GM19193 (cell line): Measurements from ENCODE around the gene FLNA.

Experiments used
- POLR2A ChIP-seq: IDR thresholded peaks from 4 replicates; pipeline ENCODE4 v1.6.1; 2011; ENCODE audit not compliant: insufficient read depth, insufficient read length; ENCODE audit errors: extremely low read depth

The FLNA gene

DNA sequence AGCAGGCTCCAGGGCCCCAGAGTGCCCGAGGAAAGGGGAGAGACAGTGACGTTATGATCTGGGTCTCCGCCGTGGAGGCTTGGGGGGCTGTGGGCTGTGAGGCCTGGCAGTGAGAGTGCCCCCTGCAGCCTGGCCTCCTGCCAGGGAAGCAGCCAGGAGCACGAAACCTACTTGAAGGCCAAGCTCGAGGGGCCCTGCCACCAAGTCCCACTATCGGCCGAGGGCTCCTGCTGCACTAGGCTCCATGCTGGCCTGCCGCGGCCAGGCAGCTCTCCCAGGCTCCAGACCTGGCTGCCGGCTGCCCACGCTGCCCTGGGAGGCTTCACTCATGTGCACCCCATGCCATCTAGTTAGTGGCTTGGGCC, 18.7 kb downstream of the FLNA start:
- no peak for TF ChIP-seq POLR2A

DNA sequence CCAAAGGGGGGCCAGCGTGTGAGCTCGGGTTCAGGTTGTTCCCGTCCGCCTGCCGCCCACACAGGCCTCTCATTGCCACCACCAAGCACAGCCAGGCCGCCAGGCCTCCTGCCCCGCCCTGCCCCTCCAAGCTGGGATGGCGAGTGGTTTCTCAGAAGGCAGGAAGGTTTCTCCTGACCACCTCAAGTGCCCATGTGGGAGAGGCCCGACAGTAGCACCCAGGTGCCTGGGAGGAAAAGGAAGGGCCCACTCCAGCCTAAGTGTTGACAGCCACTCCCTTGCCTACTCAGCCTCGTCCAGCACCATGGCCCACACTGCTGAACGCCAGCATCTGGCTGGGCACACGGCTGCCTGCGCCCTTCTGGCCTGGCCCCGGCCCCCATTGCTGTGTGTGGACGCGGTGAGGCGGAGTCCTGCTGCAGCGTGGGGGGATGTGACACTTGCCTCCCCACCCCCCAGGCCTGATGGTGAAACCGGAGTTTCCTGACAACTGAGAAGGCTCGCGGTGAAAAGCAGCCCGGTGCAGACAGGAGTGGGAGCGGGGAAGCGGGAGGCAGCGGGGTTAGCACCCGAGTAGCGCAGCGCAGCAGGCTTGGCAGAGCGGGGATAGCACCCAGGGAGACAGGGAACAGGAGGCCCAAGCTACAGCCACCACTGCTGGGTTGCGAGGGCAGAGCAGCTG, 19.2 kb downstream of the FLNA start:
- TF ChIP-seq POLR2A = no peak

GRCh38 chrX:154354516-154354915, 19.9 kb downstream of the FLNA start:
- no peak for TF ChIP-seq POLR2A

DNA sequence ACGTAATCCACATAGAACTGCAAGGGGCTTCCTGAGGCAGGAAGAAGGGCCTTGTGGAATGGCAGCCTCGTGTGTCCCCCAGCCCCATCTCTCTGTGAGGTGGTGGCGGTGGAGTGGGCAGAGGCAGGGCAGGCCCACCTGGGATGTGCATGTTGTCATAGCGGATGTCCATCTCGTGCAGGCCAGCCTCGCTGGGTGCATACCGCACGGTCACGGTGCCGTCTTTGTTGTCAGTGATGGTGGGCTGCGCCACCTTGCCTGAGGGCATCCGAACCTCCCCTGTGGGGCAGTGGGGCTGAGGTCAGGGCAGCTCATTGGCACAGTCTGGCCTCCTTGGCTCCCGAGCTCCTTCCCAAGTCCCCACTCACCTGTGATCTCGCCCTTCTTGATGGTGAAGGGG, 20.4 kb downstream of the FLNA start:
- TF ChIP-seq POLR2A = no peak

- TF ChIP-seq POLR2A = no peak
Observed at GRCh38 chrX:154353172-154353843, 21.1 kb downstream of the FLNA start.

DNA sequence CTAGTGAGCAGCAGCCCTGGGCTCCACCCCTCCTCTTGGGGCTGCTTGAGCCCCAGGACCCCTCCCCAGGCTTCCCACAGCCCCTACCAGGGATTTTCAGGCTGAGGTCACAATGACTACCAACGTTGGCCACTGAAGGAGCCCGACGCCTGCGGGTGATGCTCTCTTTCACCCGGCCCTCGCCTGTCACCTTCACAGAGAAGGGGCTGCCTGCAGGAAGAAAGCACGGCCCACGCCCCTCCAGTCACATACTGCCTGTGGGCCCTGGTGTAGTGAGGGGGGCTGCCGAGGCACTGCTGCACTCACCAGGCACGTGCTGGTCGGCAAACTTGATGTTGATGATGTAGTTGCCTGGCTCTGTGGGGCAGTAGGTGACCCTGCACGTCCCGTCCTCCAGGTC, 22.0 kb downstream of the FLNA start:
- TF ChIP-seq POLR2A = no peak

GRCh38 chrX:154352012-154352401, 22.4 kb downstream of the FLNA start:
- no peak for TF ChIP-seq POLR2A

DNA sequence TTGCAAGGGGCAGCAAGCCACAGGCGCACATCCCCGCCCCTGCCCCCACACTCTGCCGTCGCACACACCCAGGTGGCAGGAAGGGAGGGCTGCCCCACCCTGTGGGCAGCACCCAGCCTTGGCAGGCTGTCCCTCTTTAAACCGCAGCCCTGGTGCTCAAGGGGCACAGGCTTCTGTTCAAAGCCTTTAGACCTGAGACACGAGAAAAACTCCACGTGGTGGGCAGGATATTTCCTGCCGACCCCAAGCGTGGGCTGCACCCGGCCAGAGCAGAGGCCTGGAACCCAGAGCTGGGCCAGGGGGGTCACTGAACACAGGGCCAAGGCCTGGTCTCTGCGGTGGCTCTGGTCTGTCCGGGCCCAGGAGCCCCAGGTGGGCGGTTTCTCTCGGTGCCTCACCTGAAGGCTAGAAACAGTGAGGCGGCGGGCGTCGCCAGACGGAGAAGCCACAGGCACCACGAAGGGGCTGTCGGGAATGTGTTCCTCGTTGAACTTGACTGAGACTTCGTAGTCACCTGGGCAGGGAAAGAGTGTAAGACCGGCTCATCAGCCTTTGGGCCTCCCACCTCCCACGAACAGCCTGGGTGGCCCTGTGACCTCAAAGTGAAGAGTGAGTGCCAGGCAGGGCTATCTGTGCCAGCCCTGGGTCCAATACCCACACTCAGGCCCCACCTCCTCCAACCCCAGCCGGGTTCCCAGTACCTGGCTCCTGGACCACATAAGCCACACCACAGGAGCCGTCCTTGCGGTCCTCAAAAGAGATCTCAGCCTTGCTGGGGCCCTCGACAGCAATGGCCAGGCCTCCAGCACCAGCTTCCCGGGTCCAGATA, 23.0 kb downstream of the FLNA start:
- TF ChIP-seq POLR2A = no peak

GRCh38 chrX:154350429-154351182, 23.8 kb downstream of the FLNA start:
- no peak for TF ChIP-seq POLR2A

DNA sequence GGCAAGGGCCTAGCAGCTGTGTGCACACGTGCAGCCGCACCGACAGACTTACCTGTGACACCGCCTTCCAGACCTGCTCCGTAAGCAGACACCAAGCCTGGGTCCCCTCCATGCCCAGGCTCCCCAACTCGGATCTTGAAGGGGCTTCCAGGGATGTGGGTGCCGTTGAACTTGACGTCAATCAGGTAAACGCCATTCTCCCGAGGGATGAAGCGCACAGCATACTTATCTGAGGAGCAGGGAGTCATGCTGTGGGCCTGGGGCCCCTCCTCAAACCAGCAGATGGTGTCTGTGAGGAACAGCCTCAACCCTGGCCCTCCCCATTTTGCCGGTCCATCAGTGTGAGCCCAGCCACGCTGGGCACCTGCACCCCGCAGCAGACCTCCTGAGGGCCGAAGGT, 24.5 kb downstream of the FLNA start:
- TF ChIP-seq POLR2A = no peak

DNA sequence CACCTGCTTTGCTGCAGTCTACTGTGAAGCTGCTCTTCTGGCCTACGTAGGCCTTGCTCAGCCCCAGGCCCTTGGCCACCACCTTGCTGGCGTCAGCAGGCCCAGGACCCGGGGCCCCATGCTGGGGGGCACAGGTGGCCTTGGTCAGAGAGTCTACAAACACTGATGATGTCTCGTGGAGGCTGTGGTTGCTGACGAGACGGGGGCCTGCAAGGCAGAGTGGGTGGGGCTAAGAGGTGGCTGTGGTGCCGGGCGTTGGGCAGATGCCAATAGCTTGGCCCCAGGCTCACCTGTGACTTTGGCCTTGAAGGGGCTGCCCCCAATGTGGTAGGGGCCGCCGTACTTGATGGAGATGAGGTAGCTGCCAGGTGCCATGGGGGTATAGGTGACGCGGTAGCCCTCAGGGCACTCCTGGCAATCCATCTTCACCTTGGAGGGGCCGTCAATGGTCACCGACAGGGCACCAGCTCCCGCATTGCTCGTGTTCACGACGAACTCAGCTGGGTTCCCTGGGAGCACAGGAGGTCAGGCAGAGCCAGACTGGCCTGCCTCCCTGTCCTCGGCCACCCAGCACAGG, 25.0 kb downstream of the FLNA start:
- TF ChIP-seq POLR2A = peak; percentile 22

- no peak for TF ChIP-seq POLR2A
Observed at GRCh38 chrX:154348646-154349358, 25.6 kb downstream of the FLNA start.

- TF ChIP-seq POLR2A = no peak
Observed at GRCh38 chrX:154348114-154348531, 26.3 kb downstream of the FLNA start.

DNA sequence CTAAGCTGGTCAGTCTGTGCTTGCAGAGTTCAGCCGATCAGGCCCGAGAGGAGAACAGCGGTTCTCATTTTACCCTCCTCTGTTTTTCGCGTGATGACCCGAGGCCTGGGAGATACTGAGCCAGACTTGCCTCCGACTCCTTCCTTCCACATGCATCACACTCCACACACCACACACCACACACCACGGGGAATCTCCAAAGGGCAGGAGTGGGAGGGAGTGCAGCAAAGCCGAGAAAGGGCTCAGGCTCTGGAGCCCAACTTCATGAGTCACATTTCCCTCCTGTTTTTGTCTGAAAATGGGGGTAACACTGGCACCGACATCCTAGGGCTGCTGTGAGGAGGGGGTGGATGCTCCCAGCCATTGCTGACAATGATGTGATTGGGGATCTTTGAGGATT, 39.9 kb downstream of the FLNA start:
- no peak for TF ChIP-seq POLR2A
